HG02943 (cell line): ENCODE measurements around the gene IP6K3.
A peak's percentile ranks its signal among the peaks of the same experiment; 100 is the strongest.

Experiments
- ATAC-seq: cut with Tn5 transposase; IDR thresholded peaks from one replicate; pipeline ENCODE4 v1.9.1; 2021; ENCODE audit warnings: mild to moderate bottlenecking, low read depth, moderate library complexity; ENCODE audit not compliant: unreplicated experiment

Gene IP6K3

GRCh38 chr6:33746651-33747100 is at the start of gene IP6K3:
Gene IP6K3, minus strand, starts transcription at chr6:33746905. Its CDS starts 11,429 bp downstream, at chr6:33735476.
- ATAC-seq: no peak

- ATAC-seq: no peak
Observed at GRCh38 chr6:33794910-33795623, 48.4 kb upstream of the IP6K3 start.

- ATAC-seq: no peak
Observed at GRCh38 chr6:33792981-33793380, 46.3 kb upstream of the IP6K3 start.

- no peak for ATAC-seq
Observed at GRCh38 chr6:33791620-33792019, 44.9 kb upstream of the IP6K3 start.

- no peak for ATAC-seq
Observed at GRCh38 chr6:33790910-33791309, 44.2 kb upstream of the IP6K3 start.

- ATAC-seq: no peak
Observed at GRCh38 chr6:33790379-33790778, 43.7 kb upstream of the IP6K3 start.

GRCh38 chr6:33789550-33789895 is 42.8 kb upstream of the IP6K3 start:
- no peak for ATAC-seq

GRCh38 chr6:33788694-33789549 is 42.2 kb upstream of the IP6K3 start, which contains the start of gene LEMD2:
Gene LEMD2, minus strand, starts transcription at chr6:33789130. Its CDS starts 14 bp downstream, at chr6:33789116.
- ATAC-seq: peak; percentile 79

- peak; percentile 32 for ATAC-seq
Observed at GRCh38 chr6:33787954-33788693, 41.4 kb upstream of the IP6K3 start.

GRCh38 chr6:33787346-33787953 is 40.7 kb upstream of the IP6K3 start:
- ATAC-seq: no peak

GRCh38 chr6:33786736-33787135 is 40.0 kb upstream of the IP6K3 start:
- ATAC-seq: no peak

- no peak for ATAC-seq
Observed at GRCh38 chr6:33785778-33786177, 39.1 kb upstream of the IP6K3 start.

- ATAC-seq: no peak
Observed at GRCh38 chr6:33784787-33785186, 38.1 kb upstream of the IP6K3 start.

- ATAC-seq: no peak
Observed at GRCh38 chr6:33783781-33784520, 37.2 kb upstream of the IP6K3 start.

GRCh38 chr6:33782561-33782960 is 35.9 kb upstream of the IP6K3 start:
- ATAC-seq: no peak

GRCh38 chr6:33781131-33781975 is 34.6 kb upstream of the IP6K3 start:
- ATAC-seq: no peak

- no peak for ATAC-seq
Observed at GRCh38 chr6:33779895-33780294, 33.2 kb upstream of the IP6K3 start.

GRCh38 chr6:33779290-33779689 is 32.6 kb upstream of the IP6K3 start:
- no peak for ATAC-seq
